HG02840 (cell line): ENCODE data around the gene RIN1.
"Not testable (repeated sequence)": the region's sequence is repeated elsewhere in the genome, so short reads cannot be mapped to it uniquely, and the experiment has no call there.

Experiments used
- ATAC-seq: cut with Tn5 transposase; IDR thresholded peaks from one replicate; pipeline ENCODE4 v1.9.1; 2021; ENCODE audit warnings: mild to moderate bottlenecking, moderate library complexity, moderate number of reproducible peaks; ENCODE audit not compliant: unreplicated experiment, low FRiP score

RIN1 gene

DNA sequence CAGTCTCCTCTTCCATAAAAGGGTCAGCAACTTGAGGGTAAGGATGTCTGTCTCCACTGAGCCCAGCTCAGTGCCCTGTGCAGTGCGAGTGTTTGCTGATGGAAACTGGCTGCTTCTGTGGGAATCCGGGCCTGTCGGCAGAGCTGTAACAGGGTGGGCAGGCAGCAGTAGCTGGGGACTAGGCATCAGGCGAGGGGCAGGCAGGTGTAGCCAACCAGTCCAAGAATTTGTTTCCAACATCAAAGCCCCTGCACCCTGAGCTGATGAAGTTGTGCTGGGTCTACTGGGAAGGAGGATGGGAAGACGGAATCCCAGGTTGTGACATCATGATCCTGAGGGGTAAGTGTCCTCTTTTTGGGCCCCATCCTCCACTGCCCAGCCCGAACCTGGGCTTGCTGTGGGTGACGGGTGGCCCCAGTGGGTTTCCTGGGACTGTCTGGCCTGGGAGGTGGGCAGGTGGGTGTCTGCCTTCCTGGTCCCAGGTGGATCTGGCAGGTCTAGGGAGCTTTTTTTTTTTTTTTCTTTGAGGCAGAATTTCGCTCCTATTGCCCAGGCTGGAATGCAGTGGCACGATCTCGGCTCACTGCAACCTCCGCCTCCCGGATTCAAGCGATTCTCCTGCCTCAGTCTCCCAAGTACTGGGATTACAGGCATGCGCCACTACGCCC lies 24.3 kb upstream of the RIN1 start:
- ATAC-seq: no peak

DNA sequence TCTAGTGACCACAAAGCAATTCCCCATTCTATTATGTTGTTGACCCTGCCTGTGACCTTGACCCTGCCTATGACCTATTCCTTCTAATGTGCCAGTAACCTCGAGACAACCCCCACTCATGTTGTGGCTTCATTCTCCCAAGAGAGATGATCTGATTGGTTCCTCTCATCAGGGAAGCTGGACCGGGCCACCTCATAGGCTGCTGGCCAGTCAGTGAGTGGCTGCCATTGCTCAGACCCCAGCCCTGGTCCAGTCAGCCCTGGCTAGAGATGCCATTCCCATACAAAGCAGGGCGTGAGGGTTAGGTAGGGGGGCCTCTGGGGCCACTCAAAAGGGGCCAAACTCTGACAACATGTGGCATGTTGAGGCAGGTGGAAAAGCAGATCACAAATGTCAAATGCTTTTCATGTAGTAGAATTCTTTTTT lies 23.4 kb upstream of the RIN1 start:
- ATAC-seq: no peak

DNA sequence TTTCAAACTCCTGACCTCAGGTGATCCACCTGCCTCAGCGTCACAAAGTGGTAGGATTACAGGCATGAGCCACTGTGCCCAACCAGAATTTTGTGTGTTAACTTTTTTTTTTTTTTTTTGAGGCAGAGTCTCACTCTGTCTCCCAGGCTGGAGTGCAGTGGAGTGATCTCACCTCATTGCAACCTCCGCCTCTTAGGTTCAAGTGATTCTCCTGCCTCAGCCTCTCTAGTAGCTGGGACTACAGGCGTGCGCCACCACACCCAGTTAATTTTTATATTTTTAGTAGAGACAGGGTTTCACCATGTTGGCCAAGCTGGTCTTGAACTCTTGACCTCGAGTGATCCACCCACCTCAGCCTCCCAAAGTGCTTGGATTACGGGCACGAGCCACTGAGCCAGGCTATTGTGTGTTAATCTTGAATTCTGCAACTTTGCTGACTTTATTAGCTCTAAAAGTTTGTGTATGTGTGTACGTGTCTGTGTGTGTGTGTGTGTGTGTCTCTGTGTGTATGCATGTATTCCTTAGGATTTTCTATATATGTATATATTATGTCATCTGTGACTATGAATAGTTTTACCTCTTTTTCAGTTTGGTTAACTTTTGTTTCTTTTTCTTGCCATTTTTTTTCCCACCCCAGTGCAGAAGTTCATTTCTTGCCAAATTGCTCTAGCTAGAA lies 14.5 kb upstream of the RIN1 start:
- not testable (repeated sequence) for ATAC-seq

DNA sequence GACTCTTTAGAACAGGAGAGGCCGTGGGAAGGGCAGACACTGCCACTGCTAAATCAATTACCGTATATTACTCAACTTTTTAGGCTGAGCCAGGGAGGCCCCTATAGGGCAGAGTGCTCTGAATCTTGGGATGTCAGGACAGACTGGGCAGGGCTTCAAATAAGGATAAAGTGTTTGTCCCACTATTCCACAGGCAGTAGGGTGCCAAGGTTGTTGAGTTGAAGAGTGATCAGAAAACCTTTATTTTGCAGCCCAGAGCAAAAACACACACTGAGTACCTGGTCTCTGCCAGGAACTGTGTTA lies 12.8 kb upstream of the RIN1 start:
- no peak for ATAC-seq

- ATAC-seq: no peak
These were observed 11.4 kb upstream of the RIN1 start, which contains the start of gene B4GAT1 for GRCh38 chr11:66347425-66348276. B4GAT1 (minus strand) TSS chr11:66347629; CDS start chr11:66347545, 84 bp downstream.

GRCh38 chr11:66346476-66347424 lies 10.5 kb upstream of the RIN1 start:
- no peak for ATAC-seq

DNA sequence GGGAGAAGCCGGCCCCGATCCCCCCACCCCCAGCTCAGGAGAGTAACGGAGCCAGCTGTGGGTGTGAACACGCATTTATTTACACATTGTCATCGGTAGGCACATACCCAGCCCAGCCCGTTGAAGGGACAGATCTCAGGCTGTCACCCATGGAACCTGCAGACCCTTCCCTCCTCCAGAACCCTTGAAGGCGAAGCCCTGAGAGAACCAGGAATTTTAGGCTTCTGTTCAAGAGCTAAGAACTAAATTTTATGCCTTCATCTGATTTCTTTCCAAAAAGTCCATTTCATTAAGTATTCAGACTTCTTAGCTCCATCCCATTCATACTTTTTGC lies 9.0 kb upstream of the RIN1 start:
- ATAC-seq: no peak

DNA sequence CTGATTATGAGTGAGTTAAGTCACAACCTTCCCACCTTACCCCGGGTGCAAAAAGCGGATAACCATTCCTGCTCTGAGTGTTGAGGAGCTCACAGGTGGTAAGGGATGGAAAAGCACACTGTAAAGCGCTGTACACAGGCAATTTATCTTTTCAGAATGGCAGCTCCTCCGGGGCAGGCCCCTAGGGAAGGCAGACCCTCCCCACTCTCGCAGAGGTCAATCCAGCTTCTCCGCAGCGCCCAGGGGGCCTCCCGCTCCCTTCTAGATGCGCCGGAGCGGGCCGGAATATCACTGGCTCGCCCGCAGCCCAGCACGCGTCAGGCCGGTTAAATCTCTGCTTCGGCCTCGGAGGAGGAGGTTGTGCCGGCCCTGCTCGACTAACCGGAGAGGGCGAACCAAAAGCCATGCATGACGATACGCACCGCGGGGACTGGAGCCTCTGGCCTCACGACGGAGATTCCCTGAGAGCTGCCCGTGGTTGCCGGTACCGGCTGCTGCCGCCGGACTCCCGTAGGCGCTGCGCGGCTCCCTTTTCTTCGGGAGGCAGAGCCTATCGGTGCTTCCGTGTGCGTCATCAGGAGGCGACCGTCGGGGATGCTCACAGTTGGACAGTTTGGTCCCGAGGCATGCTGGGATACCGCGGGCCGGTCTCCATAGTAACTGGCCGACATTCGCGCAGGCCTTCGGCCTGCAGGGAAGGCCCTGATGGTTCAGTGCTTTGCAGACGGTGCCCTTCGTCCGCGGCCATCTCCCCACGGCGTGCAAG lies 8.5 kb upstream of the RIN1 start, which contains the start of gene BRMS1:
TSS of gene BRMS1 (minus strand) at position 555 of the 766 bp plus-strand sequence. CDS start 2,870 bp downstream, outside the sequence.
- peak; percentile 82 for ATAC-seq

DNA sequence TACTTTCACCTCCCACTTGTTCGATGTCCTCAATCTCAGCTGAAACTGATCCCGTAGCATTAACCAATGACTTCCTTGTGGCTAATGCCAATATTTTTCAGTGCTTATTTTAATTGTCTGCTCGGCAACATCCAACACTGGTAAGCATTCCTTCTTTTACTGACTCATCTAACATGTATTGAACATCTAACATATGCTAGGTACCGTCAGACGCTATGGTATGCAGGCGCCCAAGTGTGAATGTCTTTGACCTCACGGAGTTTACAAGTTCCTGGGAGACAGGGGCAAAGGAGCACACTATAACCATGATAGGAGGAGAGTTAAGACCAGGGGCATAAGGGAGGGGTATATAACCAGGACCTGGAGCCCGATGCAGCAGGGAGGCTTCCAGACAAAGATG lies 6.9 kb upstream of the RIN1 start:
- ATAC-seq: no peak

DNA sequence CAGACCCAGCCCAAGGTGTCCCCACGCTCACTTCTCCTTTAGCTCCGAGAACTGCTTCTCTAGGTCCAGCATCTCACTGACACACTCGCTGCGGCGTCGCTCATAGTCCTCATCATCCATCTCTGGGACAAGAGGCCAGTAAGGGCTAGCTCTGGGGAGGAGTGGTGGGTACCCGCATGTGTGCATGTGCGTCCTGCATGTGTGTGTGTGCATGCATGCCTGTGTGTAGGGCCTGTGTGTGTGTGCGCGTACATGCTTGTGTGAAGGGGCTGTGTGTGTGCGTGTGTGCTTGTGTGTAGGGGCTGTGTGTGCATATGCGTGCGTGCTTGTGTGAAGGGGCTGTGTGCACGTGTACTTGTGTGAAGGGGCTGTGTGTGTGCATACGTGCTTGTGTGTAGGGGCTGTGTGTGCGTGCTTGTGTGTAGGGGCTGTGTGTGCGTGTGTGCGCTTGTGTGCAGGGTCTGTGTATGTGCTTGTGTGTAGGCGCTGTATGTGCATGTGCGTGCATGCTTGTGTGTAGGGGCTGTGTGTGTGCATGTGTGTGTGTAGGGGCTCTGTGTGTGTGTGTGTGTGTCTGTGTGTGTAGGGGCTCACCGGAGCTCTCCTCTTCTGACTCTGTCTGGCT lies 5.4 kb upstream of the RIN1 start:
- no peak for ATAC-seq

GRCh38 chr11:66340596-66341501 lies 4.6 kb upstream of the RIN1 start:
- no peak for ATAC-seq

DNA sequence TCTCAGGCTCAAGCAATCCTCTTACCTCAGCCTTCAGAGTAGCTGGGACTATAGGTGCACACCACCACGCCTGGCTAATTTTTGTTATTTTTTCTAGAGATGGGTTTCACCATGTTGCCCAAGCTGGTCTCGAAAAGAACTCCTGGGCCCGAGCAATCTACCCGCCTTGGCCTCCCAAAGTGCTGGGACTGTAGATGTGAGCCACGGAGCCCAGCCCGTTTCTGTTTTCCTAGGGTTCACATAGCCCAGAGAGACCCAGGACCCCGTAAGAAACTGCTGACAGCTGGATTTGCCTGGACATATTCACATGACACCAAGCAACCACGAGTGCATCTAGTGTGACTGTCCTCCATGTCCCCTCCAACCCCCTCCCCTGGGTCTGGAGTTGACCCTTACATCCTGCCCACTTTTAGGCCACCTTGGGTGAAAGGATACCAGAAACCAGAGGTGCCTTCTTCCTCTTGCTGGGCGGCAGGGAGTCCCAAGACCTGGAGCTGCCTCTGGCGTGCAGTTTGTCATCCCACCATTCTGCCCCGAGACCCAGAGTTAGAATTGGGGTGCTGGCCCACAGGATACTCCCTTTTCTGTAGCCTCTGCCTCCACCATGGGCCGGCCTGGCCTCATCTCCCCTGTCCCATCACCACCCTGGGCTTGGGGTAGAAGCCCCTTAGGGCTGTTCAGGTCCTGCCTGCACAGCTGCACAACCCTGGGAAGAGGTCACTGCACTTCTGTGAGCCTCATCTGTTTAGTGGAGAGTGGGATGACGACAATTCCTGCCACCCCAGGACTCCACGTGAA lies 3.7 kb upstream of the RIN1 start:
- no peak for ATAC-seq

GRCh38 chr11:66339162-66339675 lies 3.0 kb upstream of the RIN1 start:
- no peak for ATAC-seq

- ATAC-seq: no peak
These were observed 2.3 kb upstream of the RIN1 start for GRCh38 chr11:66338276-66339161.

GRCh38 chr11:66337103-66337899 lies 1.1 kb upstream of the RIN1 start:
- ATAC-seq: no peak
